Activated CD4-positive, CD25-positive, alpha-beta regulatory T cell treated with anti-CD3 and anti-CD28 coated beads, Interleukin-2, amount 50 U/mL, for 72 hours (primary cell): ENCODE measurements around the gene SUN1.
"Not testable (repeated sequence)": the region's sequence is repeated elsewhere in the genome, so short reads cannot be mapped to it uniquely, and the experiment has no call there.

Experiments
- DNase-seq: peaks from one replicate; pipeline ENCODE4 v3.0.0; 2021

The SUN1 gene

DNA sequence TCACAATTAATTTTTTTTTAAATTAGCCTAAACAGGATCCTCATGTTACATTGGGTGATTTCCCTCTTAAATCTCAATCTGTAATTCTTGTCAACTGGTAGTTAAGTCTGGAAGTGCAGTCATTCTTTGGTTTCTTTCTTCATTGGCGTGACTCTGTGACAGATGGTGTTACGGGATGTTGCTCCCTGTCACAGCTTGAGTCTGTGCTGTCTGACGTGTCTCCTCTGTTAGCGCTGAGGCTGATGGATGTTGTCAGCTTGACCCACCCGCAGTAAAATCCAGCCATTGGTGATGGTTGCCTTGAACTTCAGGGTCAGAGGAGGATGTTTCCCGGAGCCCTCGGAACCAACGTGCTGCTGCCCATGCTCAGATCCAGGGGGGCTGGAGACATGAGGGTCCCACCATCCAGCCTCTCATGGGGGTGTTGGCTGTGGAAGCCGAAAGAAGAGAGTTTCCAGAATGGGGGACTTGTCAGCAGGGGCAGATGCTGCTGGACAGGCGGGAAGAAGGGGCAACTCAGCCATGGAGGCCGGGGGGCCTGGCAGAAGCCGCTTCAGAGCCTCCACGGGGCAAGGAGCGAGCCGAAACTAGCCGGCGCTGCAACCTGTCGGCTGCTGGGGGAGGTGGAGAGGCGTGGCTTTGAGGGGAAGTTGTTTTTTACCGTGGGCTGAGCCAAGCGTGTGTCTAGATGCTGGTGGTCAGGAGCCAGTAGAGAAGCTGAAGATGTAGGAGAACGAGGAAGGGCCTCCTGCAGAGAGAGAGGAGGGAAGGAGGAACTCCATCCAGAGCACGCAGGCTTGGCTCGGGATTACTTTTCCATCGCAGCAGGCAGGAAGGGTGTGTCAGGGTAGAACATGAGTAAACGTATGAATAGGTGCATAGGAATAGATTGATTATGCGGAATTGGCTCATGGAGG, 3.5 kb downstream of the SUN1 start:
- no peak for DNase-seq

DNA sequence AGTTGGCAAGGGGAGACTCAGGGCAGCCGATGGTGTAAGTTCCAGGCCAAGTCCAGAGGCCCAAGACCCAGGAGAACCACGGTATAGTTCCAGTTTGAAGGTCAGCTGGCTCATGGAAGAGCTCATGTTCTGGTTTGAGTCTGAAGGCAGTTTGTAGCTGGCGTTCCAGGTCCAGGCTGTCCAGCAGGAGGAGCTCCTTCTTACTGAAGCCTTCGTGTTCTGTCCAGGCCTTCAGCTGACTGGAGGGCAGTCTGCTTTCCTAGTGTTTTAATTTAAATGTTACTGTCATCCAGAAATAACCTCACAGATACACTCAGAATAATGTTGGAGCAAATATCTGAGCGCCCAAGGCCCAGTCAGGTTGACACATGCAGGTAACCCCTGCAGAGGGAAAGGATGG, 4.2 kb downstream of the SUN1 start:
- no peak for DNase-seq

- no peak for DNase-seq
These were observed 4.7 kb downstream of the SUN1 start for GRCh38 chr7:837001-837400.

DNA sequence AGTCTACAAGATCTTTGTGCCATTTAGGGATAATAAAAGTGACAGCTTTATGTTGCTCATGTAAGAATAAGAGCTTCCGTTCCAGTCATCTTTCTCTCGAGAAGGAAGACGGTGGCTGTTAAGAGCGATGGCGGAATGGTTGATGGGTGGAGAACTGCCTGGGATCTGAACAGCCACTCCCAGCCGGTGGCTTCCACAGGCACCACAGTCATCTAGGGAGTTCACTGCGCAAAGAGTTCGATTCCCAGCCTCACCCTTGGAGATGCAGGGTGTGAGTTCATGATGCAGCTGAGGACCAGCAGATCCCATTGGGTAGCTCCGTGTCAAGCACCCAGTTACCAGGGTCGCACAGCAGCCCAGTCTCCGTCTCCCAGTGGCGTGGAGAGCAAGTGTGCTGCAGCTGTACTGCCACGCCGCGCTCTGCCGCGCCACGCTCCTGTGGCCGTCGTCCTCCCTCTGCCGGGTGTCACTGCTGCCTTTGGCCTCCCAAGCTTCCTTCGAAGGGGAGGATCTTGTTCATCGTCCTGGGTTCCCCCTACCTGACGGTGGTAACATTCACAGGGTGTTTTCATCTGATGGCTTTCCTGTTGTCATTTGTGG, 7.8 kb downstream of the SUN1 start:
- no peak for DNase-seq

DNA sequence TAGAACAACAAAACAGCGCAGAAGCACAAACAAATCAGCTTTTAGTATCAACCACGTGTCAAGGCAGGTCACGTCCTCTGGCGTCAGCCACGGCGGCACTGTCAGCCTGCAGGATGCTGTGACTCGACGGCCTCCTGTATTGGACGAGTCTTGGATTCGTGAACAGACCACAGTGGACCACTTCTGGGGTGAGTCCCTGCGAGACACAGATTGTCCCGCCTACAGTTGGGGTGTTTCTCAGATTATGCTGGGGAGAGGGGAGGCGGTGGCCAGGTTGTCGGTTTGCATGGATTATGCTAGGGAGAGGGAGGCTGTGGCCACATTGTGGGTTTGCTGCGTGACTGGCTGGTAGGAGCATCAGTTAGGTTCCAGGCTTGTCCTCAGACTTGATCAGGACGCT, 9.7 kb downstream of the SUN1 start:
- DNase-seq = no peak

DNA sequence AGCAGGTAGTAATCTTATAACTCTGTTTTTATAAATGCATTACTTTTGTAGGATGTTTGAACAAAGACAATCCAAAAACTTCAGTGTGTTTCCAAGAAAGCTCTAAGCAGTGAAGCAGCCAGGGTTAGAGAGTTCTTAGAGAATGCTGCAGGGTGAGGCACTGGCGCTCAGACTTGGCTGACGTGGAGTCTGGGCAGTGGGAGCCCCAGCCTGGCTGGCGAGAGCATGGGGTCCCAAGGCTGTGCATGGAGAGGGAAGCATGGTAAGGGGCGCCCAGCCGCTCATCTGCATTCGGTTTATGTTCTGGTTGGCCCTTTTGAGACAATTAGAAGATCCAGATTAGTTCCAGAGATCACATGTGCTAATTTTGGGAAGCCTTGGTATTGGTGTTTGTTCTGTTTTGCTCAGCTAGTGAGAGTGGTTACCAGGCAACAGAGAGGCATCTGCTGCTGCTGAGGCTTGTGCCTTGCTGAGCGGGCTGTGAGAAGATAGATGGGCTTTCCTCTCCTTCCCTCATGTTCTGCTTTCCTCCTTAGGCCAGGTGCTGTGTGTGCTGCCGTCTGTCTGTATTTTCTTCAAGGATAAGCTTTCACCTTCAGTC, 10.3 kb downstream of the SUN1 start:
- no peak for DNase-seq

DNA sequence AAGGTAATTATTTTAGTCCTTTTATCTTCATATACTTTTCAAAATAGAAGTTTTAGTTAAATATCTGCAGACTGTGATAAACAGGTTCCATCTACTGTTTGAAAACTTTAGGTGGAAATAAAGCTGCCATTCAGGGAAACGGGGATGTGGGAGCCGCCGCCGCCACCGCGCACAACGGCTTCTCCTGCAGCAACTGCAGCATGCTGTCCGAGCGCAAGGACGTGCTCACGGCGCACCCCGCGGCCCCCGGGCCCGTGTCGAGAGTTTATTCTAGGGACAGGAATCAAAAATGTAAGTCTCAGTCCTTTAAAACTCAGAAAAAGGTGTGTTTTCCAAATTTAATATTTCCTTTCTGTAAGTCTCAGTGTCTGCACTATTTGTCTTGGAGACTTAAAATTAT, 11.0 kb downstream of the SUN1 start:
- no peak for DNase-seq

GRCh38 chr7:844043-844442, 11.8 kb downstream of the SUN1 start:
- no peak for DNase-seq

GRCh38 chr7:844514-844913, 12.2 kb downstream of the SUN1 start:
- DNase-seq = no peak

DNA sequence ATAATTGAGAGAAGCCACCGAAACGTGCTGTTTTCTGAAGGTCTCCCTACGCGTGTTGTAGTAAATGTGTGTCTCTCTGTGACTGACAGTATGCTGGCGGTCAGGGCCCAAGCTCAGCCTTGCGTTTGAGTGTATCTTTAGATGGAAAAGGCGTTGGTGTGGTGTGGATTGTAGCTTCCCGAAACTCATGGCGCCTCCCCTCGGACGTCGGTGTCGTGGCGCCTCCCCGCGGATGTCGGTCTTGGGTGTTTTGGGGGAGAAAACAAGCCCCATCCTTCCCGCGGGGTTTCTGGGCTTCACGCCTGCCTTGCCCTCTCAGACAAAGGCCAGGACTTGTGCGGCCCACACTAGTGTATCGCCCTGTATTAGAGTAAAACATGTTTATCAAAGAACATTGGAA, 12.8 kb downstream of the SUN1 start:
- DNase-seq = no peak

DNA sequence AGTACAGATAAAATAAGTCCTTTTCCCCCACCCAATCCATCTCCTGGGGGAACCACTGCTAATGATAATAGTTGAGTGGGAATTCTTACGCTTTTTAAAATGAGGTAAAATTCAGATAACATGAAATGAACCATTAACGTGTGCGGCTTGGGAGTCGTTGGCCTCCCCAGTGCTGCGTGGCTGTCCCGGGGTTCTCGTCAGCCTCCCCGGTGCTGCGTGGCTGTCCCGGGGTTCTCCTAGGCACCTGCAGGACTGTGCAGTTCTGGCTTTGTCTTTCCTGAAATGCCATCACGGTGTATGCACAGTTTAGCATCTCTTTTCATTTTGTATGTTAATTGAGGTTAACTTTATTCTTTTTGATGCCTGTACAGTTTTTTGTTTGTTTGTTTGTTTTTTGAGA, 13.5 kb downstream of the SUN1 start:
- no peak for DNase-seq

- not testable (repeated sequence) for DNase-seq
These were observed 14.8 kb downstream of the SUN1 start for GRCh38 chr7:846958-847650.

DNA sequence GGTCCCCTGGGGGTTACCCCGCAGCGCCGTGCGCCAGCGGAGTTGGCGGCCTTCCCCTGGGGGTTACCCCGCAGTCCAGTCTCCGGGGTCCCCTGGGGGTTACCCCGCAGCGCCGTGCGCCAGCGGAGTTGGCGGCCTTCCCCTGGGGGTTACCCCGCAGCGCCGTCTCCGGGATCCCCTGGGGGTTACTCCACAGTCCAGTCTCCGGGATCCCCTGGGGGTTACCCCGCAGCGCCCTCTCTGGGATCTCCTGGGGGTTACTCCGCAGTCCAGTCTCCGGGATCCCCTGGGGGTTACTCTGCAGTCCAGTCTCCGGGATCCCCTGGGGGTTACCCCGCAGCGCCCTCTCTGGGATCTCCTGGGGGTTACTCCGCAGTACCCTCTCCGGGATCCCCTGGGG, 15.5 kb downstream of the SUN1 start:
- DNase-seq = not testable (repeated sequence)

DNA sequence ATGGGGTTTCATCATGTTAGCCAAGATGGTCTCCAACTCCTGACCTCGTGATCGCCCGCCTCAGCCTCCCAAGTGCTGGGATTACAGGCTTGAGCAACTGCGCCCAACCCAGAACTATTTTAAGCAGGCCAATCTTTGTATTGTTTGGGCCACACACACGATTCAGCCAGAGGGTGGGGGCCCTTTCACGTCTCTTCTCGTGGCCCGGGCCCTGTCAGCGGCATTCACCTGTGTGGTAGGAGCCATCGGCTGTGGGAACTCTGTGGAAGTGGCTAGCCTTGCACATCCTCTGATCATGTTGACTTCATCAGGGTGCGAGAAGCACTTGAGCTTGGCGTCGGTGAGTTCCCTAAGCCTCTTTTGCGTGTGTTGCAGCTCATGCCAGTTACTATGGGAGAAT, 16.9 kb downstream of the SUN1 start:
- no peak for DNase-seq

GRCh38 chr7:849781-850180, 17.5 kb downstream of the SUN1 start:
- DNase-seq = no peak

- DNase-seq = no peak
These were observed 18.9 kb downstream of the SUN1 start for GRCh38 chr7:851204-851603.

DNA sequence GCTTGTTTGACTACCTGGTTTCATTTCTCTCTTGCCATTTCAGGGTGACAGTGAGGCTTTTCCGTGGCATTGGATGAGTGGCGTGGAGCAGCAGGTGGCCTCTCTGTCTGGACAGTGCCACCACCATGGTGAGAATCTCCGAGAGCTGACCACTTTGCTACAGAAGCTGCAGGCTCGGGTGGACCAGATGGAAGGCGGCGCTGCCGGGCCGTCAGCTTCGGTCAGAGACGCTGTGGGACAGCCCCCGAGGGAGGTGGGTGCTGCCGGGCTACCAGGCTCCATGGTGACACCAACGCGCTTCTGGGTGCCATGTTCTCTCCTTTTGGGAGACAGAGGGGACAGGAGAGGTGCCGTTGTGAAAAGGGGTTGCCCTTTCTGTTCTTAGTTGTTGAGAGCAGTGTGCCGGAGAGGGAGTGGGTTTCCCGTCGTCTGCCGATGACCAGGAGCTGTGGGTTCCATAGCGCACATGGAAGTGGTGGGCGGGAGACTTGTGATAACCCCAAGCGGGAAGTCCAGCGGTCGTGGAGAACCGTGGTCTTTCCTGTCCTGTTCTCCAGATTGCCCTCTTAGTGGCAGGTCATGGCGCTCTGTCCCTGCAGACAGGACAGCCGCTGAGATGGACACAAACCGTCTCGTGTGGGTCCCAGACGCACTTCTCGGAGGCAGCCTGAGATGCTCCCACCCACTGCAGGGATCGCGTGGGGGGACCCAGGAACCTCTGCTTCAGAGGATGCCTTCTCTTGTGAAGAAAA, 21.3 kb downstream of the SUN1 start:
- DNase-seq = no peak

DNA sequence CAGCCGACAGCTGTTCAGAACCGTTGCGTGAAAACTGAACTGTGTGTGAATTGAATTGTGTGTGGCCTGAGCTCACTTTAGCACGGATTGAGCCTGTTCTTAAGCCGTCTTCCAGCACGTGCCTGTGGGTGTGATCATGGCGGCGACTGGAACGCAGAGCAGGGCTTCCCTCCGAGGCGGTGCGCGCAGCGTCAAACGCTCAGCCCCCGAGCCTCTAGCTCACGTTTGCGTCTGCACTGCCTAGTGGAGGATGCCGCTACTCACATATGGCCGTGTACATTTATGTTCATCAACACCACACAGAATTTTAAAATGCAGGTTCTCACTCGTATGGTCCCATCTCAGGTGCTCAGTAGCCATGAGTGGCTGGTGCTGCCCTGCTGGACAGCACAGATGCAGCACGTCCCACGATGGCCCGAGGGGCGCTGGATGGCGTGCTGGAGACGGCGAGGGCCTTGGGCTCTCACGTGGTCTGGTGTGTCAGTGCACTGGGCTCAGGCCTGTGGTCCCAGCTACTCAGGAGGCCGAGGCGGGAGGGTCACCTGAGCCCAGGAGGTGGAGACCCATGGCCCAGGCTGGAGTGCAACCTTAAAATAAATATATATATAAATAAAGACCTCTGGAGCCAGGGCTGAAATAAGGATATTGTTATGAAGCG, 22.0 kb downstream of the SUN1 start:
- no peak for DNase-seq

- DNase-seq = no peak
These were observed 23.6 kb downstream of the SUN1 start for GRCh38 chr7:855686-856369.

DNA sequence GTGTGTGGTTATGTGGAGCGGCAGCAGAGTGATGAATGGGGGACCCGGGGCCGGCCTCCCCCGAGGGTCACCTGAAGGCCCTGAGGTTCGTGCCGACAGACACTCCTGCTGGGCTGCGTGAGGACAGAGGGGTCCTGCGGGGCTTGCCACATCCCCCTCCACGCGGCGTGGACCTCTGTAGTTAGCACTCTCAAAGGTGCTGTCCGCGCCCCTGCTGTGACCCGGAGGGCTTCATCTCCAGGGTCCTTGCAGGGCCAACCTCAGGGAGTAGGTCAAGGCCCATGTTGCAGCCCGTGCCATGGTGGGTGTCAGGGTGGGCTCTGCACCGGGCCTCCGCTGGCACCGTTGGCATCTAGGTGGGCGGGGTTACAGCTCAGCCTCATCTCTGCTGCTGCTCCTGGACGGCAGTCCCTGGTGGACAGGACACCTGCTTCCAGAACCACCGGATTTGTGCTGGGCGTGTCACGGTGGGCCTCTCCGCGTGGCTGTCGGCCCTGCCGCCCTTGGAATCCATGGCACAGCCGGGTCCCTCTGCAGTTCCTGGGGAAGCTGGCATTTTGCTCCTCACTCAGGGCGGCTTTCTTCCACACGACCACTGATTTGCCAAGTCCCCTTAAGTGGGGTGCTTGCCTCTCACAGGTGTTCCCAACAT, 24.3 kb downstream of the SUN1 start:
- DNase-seq = no peak

DNA sequence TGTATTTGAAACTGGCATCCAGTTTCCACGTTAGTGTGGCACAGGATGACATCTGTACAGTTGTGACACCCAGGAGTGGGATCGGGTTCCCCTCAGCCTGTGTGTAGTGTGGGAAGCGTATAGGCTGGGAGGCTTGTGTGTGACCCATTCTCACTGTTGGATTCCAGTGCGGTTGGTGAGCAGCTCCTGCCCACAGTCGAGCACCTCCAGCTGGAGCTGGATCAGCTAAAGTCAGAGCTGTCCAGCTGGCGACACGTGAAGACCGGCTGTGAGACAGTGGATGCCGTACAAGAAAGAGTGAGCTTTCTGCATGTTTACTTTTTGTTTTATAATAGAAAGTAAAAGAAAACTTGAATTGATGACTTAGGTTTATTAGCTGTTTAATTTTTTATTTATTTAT, 25.4 kb downstream of the SUN1 start:
- no peak for DNase-seq
